DLD1 (cell line): ENCODE results near the gene GZMB.
"Not testable (repeated sequence)": the region's sequence is repeated elsewhere in the genome, so short reads cannot be mapped to it uniquely, and the experiment has no call there.

Experiments
- in situ Hi-C: cut with HindIII; loops from 2 replicates; pipeline ENCODE4 v1.10.0; 2017; ENCODE audit warnings: low sequenced_read_pairs

GZMB gene

GRCh38 chr14:24631749-24632335 lies 2.1 kb downstream of the GZMB start:
- in situ Hi-C loops: no loop called here

GRCh38 chr14:24630872-24631477 lies 3.0 kb downstream of the GZMB start:
- in situ Hi-C loops: no loop called here

GRCh38 chr14:24630087-24630871 lies 3.7 kb downstream of the GZMB start:
- in situ Hi-C loops: no loop called here

- in situ Hi-C loops: no loop called here
Observed at GRCh38 chr14:24629521-24629920, 4.5 kb downstream of the GZMB start.

GRCh38 chr14:24613747-24614146 lies 20.2 kb downstream of the GZMB start:
- in situ Hi-C loops: no loop called here

- in situ Hi-C loops: no loop called here
Observed at GRCh38 chr14:24613241-24613640, 20.7 kb downstream of the GZMB start.

GRCh38 chr14:24612196-24612595 lies 21.8 kb downstream of the GZMB start:
- in situ Hi-C loops: no loop called here

GRCh38 chr14:24609655-24610344 lies 24.2 kb downstream of the GZMB start, which contains the start of gene GZMH:
GZMH (minus strand) TSS chr14:24609685; CDS start chr14:24609613, 72 bp downstream.
- in situ Hi-C loops: no loop called here

GRCh38 chr14:24607635-24608514 lies 26.1 kb downstream of the GZMB start:
- in situ Hi-C loops: no loop called here

GRCh38 chr14:24607081-24607480 lies 26.9 kb downstream of the GZMB start:
- in situ Hi-C loops: no loop called here

- in situ Hi-C loops: no loop called here
Observed at GRCh38 chr14:24606297-24606696, 27.7 kb downstream of the GZMB start.

GRCh38 chr14:24605435-24606190 lies 28.4 kb downstream of the GZMB start:
- in situ Hi-C loops: no loop called here

GRCh38 chr14:24597403-24597802 lies 36.6 kb downstream of the GZMB start:
- in situ Hi-C loops: no loop called here

GRCh38 chr14:24595073-24595808 lies 38.7 kb downstream of the GZMB start:
- in situ Hi-C loops: no loop called here

- in situ Hi-C loops: not testable (repeated sequence)
Observed at GRCh38 chr14:24591004-24591403, 43.0 kb downstream of the GZMB start.

GRCh38 chr14:24584402-24584801 lies 49.6 kb downstream of the GZMB start:
- in situ Hi-C loops: not testable (repeated sequence)
